Stimulated activated CD8-positive, alpha-beta memory T cell treated with anti-CD3 and anti-CD28 coated beads, Interleukin-2, amount 100 ng/mL, for 48 hours (primary cell): ENCODE results near the gene CCDC158.
"Not testable (repeated sequence)": the region's sequence is repeated elsewhere in the genome, so short reads cannot be mapped to it uniquely, and the experiment has no call there.

ENCODE experiments used
- DNase-seq, 2 donors: peaks; one replicate each; pipeline ENCODE4 v3.0.0-alpha.2; 2020; ENCODE audit warnings: low read depth in 2 of 2

Gene CCDC158

DNA sequence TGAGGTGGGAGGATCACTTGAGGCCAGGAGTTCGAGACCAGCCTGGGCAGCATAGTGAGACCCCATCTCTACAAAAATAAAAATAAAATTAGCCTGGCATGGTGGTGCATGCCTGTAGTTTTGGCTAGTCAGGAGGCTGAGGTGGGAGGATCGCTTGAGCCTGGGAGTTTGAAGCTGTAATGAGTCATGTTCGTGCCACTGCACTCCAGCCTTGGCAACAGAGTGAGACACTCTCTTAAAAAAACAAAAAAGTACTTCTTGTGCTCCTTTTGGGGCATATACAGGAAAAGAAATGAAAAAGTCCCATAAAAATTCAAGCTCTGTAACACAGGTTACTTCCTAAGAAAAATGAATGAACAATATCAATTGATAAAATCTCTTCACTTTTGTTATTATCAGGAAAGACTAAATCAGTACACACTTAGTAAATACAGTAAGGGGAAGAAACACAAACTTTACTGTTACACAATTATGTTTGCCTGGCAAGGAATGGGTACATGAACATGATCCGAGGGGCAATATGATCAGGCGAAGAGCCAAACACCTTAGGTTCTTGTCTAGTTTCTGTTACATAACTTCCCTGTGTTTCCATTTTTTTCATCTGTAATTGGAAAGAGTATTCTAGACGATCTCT lies 46.9 kb downstream of the CCDC158 start:
- DNase-seq = no peak

DNA sequence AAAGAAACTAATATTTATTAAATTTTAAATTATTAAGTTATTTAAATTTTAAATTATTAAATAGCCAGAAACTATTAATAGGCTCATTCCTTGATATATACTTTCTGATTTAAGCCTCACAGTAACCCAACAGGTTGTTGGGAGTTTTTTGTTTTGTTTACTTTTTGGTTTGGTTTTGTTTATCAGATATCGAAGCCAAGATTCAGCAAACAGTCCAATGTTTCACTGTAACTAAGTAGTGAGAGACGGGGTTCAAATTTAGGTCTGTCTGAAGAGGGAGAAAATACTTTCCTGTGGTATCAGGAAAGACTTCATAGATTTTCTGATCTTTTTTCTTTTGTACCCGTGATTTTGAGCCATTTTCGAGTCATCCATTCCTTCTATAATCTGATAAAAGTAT lies 54.2 kb downstream of the CCDC158 start:
- no peak for DNase-seq

DNA sequence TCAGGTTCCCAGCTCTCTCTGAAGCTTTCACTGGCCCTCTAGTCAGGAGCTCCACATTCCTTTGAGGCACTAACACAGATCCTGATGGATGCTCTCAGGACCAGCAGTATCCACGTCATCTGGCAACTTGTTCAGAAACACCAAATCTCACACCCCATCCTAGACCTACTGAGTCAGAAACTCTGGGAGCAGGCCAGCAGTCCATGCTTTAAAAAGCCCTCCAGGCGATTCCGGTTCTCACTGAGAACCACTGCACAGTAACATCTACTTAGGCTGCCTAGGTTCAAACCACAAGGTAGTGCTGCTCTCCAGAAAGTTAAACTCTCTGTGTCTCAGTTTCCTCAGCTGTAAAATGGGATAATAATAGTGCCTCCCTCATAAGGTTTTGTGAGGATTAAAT lies 55.3 kb downstream of the CCDC158 start:
- DNase-seq = no peak

DNA sequence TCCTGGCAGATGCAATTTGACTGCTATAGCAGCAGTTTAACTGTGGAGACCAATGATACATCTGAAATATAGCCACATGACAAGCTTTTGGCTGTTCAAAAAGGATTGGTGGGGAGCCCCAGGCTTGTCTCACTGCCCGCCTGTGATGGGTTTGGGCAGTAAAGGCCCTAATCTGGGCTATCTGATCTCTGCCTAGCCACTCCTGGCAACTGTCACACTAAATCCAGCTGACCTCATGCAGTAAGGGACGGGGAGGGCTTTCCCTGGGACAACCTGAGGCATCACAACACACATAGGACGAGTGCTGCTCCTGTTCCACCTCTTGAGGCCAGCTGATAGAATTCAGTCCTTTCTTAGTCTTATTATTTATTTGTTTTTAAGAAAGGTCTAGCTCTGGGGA lies 56.2 kb downstream of the CCDC158 start:
- no peak for DNase-seq

DNA sequence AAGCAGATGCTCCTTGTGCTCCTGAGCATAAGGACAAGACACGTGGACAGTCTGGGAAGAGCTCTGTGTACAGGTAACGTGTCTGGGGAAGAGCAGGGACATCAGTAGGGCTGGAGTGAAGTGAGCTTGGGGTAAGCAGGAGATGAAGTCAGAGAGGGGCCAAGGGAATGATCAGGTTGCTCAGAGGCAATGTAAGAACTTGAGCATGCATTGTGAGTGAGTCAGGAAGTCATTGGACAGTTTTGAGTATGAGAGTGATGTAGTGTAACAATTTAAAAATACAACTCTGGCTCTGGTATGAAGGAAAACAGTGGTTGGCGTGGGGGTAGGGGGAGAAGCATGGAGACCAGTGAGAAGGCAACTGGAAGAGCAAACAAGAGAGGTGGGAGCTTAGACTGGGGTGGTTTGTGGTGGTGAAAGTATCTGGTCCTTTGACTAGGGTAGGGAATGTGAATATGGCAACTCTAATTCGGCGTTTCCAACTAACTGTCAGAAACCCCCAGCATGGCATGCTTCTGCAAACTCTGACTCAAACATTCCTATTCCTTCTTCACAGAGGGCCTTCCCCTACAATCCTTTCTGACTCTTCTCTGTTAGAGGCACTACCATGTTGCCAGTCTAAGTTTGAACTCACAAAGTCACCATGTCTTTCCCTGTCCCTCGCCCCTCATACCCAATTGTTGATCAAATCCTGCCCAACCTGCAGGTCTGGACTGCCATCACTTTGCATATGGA lies 57.2 kb downstream of the CCDC158 start:
- DNase-seq = no peak

DNA sequence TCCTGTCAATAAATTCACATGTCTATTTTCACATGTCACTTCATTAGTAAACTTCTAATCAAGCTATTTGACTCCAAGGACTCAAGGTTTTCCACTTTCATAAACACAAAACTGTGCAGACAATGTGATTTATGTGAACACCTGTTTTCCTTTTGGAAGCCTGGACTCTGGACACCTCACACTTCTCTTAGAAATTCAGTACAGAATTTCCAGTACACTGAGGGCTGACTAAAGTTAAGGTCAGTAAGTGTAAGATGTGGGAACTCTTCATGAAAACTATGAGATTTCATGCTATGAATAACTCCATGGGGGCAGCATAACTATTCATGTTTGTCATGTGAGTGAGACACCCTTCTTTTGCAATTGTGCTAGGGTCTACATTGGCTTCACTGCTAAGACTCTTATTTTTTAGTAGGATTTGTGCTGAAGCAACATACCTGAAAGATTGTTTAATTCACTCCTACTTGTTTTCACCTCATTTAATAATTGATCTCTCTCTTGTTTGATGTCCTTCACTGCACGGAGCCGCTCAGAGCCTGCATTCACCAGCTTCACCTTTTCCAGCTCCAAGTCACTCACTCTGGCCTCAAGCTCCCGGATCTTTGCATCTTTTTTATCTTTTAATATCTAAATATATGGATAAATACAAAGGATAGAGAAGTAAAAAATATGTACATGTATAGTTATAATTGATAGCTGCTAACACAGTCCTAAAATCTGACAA lies 59.1 kb downstream of the CCDC158 start:
- DNase-seq = no peak

DNA sequence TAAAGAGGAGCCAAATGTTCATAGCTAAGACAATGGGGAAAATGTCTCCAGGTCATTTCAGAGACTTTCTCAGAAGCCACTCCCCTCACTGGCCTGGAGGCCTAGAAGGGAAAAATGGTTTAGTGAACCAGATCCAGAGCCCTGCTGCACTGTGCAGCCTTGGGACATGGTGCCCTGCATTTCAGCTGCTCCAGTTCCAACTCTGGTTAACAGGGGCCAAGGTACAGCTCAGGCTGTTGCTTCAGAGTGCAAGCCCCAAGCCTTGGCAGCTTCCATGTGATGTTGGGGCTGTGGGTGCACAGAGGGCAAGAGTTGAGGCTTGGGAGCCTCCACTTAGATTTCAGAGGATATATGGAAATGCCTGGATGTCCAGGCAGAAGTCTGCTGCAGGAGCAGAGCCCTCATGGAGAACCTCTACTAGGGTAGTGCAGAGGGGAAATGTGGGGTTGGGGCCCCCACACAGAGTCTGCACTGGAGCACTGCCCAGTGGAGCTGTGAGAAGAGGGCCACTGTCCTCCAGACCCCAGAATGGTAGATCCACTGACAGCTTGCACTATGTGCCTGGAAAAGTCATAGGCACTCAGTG lies 61.0 kb downstream of the CCDC158 start:
- not testable (repeated sequence) for DNase-seq

DNA sequence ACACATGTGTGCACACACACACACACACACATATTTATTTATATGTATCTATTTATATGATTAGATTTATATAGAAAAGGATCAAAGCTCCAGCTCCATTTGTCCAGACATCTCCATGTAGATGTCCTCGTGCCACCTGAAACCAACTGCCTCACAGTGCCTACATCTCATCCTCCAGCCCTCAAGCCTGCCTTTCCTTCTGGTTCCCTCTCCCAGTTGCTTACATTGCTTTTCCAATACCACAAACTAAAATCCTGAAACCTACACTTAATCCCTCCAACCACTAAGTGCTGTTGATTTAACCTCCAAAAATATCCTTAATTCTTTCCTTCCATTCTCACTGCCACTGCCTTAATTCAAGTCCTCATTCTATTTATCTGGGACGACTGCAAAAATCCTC lies 63.0 kb downstream of the CCDC158 start:
- DNase-seq = no peak

DNA sequence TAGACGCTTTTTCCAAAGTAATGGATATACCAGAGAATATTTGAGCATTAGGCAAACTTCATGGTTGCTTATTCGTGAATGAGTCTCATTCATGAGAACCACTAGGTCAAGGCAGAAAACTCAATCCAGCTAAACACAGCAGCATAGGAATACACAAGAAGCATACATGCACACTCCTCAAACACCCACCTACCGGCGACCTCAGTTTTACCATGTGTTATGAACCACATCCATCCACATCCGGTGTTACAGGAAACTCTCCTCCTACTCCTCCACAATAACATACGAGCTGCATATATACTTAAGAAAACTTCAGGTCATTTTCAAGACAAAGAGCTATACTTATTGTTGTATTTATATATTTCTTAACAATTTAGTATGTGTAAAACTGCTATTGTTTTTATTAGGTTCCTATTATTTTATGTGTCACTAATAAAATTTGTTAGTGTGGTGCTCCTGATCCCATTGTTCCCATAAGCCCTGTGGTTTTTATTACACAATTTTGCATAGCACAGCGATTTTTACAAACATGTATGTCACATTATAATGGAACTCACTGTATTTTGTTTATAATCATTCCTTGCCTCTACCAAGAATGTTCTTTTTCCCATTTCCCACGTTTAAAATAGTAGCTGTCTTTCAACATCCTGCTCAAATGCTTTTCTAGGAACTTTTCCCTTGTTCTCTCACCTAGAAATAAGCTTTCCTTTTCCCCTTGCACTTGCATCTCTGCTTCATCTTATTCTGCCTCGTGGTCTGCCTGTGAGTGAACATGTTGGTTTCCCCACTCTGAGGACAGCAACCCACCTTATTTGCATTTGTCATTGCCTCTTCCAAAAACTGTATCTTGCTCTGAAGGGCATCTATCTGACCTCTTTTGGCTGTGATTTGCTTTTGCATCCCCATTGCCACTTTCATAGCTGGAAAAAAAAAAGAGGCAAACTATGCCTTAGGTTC lies 66.1 kb downstream of the CCDC158 start:
- no peak for DNase-seq

DNA sequence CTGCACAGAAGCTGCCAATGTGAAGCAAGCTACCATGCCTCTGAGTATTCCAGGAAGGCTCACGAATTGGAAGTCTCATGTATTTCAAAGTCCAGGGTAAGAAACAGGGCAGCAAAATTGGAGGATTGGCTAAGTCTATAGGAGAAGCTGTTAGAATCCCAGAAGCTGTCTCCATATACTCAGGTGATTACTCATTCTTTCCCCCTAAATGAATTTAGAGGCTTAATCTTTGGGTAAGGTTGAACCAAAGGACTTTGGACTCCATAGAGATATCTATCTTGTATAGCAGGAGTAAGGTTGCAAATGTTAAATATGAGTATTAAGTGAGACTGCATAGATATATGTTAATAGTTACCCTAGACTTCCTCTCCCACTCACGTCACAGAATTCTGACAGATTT lies 78.1 kb downstream of the CCDC158 start:
- DNase-seq = no peak

DNA sequence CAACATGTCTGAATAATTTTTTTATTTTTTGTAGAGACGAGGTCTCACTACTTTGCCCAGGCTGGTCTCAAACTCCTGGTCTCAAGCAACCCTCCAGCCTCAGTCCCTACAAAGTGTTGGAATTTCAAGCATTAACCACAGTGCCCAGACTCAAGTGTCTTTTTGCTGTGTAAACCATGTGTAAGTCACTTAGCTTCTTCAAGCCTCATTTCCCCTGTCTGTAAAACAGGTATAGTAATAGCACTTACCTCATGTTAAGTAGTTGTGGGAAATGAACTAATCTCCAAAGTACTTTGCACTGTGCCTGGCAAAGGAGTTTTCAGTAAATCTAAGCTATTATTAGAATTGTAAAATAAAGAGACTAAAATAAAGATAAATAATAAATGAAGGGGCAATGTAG lies 78.8 kb downstream of the CCDC158 start:
- no peak for DNase-seq

DNA sequence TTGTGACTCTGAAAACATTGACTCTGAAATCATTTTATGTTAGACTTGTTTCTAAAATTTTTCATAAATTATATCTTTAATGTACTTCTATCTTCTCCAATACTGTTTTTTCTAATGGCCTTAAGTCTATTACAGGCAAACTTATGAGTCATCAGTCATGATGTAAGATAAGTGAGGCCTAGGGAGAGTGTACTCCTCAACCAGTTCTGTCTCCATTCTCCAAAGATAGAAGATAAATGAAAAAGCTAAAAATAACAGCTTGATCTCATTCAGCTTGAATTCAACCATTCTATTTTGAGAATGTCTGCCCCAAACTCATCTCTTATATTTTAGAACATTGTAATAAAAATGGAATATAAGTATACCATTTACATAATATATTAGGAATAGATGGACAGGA lies 79.9 kb downstream of the CCDC158 start:
- no peak for DNase-seq

DNA sequence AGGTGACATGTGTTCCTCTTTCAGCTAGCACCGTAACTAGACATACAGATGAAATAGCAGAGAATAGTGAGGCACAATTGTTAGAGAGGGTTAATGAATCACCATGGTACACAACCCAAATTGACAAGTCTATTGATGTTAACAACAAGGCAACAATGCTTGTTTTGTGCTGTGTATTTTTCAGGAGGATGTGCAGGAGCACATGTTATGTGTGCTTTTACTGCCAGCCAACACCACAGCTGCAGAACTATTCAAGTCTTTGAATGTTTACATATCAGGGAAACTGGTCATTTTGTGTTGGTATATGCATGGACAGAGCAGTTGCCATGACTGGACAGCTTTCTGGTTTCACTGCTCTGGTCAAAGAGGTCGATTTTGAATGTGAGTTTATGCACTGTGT lies 81.6 kb downstream of the CCDC158 start:
- no peak for DNase-seq

DNA sequence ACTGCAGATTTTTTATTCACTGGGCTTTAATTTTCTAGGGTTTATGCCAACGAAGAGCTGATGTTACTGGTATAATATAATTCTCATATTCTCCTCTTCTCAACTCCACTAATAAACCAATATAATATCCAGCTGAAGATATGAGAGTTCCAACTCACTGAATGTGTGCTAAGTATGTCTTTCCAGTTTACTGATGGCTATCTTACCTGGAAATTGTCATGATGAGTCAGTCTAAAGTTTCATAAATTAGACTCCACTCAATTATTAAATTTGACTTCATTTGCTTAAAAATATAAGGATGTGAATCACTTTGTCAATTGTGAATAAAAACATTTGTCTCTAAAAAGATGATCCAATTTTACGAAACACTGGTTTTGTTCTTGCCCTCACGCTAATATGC lies 86.1 kb downstream of the CCDC158 start:
- no peak for DNase-seq

DNA sequence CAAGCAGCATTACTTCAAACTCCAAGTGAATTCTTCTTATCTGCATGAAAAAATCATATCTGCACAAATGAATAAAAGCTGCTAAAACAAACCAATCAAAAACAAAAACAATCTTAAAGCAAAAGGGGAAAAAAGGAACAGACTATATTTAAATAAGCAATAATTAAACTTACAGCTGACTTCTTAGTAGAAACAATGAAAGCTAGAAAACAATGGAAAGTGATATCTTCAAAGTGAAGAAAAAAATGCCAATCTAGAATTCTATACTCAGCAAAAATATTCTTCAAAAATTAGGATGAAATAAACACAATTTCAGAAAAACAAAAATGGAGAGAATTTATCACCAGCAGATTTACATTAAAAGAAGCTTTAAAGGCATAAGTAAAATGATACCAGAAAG lies 94.4 kb downstream of the CCDC158 start:
- DNase-seq = no peak

DNA sequence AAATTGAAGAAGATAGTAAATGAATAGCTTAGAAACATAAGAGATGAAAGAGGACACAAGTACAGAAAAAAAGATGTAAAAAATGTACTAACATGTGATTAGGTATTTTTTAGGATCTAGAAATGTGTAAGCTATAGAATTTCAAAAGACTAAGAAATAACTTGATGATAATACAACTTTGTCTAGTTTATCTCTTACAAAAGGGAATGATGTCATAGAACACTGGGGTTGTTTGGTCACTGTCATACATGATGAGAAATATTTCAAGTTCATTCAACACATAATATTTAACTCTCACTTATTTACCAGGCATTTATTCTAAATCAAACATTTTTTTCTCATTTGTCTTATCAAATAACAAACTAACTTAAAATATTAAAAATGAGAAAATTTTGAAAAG lies 95.9 kb downstream of the CCDC158 start:
- DNase-seq = no peak

DNA sequence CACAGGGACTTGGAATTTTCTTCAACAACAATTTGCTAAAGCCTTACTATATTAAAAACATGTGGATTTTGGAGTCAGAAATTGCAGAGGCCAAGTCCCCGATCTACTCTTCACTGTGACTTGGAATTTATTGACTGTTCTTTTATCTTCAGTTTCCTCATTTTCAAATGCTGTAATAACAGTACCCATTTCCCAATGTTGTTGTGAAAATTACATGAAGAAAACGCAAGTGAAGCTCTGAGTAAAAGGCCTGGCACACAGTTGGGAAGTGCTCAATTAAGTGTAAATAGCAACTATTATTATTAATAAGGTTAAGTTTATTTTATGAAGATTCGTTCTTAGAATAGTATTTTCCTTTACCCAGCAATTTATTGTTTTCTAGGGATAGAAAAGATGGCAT lies 98.7 kb downstream of the CCDC158 start:
- DNase-seq = no peak

DNA sequence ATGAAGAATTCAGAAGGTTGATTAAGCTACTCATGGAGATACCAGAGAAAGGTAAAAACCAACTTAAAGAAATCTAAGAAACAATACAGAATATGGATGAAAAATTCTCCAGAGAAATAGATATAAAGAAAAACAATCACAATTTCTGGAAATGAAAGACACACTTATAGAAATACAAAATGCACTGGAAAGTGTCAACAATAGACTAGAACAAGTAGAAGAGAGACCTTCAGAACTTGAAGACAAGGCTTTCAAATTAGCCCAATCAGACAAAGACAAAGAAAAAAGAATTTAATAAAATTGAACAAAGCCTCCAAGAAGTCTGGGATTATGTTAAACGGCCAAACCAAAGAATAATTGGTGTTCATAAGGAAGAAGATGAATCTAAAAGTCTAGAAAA lies 104.8 kb downstream of the CCDC158 start:
- no peak for DNase-seq

DNA sequence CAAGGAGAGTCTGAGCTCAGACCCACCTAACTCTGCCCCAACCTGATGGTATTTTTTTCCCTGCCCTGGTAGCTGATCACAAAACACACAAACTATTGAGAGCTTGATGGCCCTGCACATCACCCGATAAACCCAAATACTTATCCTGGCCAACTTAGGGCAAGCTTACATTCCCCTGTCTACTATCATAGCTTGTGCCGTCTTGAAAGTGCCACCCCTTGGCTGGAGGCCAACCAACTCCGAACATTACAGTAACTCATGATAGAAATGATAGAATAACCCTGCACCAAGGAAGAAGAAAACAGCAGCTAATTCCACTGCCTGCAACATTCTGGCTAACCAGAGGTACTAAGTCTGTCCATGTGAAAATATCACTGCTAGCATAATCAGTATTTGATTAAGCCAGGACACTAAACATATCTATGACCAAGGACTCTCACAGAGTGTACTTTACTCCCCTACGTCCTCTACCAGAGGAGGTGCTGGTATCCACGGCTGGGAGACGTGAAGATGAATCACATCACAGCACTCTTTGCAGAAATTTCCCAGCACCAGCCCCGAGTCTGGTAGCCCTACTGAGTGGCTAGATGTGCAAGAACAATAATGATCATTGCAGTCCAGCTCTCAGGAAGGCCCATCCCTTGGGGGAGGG lies 105.5 kb downstream of the CCDC158 start:
- DNase-seq = no peak

DNA sequence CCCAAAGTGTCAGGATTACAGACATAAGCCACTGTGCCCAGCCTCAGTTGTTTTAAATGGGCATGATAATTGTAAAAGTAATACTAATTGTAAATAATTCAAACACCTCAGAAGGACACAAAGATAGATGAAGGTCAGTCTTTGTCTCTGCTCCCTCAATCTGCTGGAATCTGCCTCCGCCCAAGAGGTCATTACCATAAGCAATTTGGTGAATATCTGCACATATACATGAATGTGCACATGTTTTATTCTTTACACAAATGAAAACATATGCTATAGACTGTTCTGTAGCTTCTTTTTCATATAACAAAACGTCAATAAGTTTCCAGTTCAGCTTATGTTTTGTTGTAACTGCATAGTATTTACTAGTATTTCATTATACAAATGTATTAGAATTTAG lies 107.4 kb downstream of the CCDC158 start:
- no peak for DNase-seq

DNA sequence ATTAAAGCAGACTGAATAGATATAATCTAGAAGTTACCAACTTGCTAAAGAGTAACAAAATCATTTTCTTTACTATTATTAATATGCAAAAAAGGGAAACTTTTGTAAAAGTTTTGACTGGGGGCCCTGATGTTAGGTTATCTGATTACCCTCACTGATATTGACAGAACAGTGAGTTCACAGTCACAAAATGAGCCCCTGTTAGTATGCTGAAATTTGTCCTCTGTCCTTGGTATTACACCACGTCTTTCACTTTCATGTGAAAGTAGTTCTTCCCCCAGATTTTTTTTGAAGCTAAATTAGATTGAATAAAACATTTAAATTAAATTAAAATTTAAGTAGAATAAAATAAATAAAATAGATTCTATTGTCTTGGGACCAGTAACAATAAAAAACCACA lies 108.5 kb downstream of the CCDC158 start:
- no peak for DNase-seq
